GM23338 (cell line): ENCODE measurements around the gene SSTR4. TPM values are rescaled to one million over a fixed set of nuclear protein-coding genes. Genes with fewer than 3 reads are reported as not detected.

ENCODE experiments used
- ATAC-seq: fragments of 200-7000 bp; cut with Tn5 transposase; 3 replicates; pipeline ENCODE4 v1.9.1; 2020
- DNase-seq: peaks from one replicate; pipeline ENCODE4 v3.0.0-alpha.2; 2015; ENCODE audit warnings: low spot score
- H2AFZ ChIP-seq: fragments of 200-600 bp; sonication (generic); 2 replicates; pipeline ENCODE4 v1.8.0; 2016; ENCODE audit warnings: antibody characterized with exemption, mild to moderate bottlenecking, moderate library complexity
- H3F3A ChIP-seq: fragments of 200-600 bp; sonication (generic); replicated peaks from 2 replicates; pipeline ENCODE4 v1.8.0; 2017; ENCODE audit warnings: antibody characterized with exemption, mixed run types, low read depth
- H3K27ac ChIP-seq: fragments of 200-600 bp; sonication (generic); 2 replicates; pipeline ENCODE4 v1.6.1; 2016; ENCODE audit warnings: low read depth
- H3K27me3 ChIP-seq: fragments of 200-600 bp; sonication (generic); 2 replicates; pipeline ENCODE4 v1.8.0; 2016; ENCODE audit warnings: mild to moderate bottlenecking, mixed run types, moderate library complexity; ENCODE audit not compliant: insufficient read depth
- H3K36me3 ChIP-seq: fragments of 200-600 bp; sonication (generic); 2 replicates; pipeline ENCODE4 v1.8.0; 2016; ENCODE audit warnings: mild to moderate bottlenecking; ENCODE audit not compliant: insufficient read depth
- H3K4me1 ChIP-seq: fragments of 200-600 bp; sonication (generic); 2 replicates; pipeline ENCODE4 v1.8.0; 2016; ENCODE audit warnings: mild to moderate bottlenecking, moderate library complexity; ENCODE audit not compliant: insufficient read depth
- H3K4me2 ChIP-seq: fragments of 200-600 bp; sonication (generic); 2 replicates; pipeline ENCODE4 v1.7.1; 2017; ENCODE audit warnings: mixed run types
- H3K4me3 ChIP-seq: fragments of 200-600 bp; sonication (generic); 2 replicates; pipeline ENCODE4 v1.6.1; 2016; ENCODE audit warnings: mixed run types
- H3K79me2 ChIP-seq: fragments of 200-600 bp; sonication (generic); replicated peaks from 2 replicates; pipeline ENCODE4 v1.8.0; 2017; ENCODE audit warnings: mild to moderate bottlenecking; ENCODE audit not compliant: insufficient read depth
- H3K9me2 ChIP-seq: fragments of 200-600 bp; sonication (generic); 2 replicates; pipeline ENCODE4 v1.8.0; 2017; ENCODE audit not compliant: insufficient read depth
- H4K20me1 ChIP-seq: fragments of 200-600 bp; sonication (generic); replicated peaks from 2 replicates; pipeline ENCODE4 v1.8.0; 2017; ENCODE audit warnings: mild to moderate bottlenecking; ENCODE audit not compliant: insufficient read depth
- H3K27ac Mint-ChIP-seq: 2 replicates; pipeline ENCODE4 v1.8.0; 2020; ENCODE audit warnings: inconsistent platforms, mild to moderate bottlenecking, moderate library complexity, mixed read lengths
- H3K27me3 Mint-ChIP-seq: 3 replicates; pipeline ENCODE4 v1.8.0; 2022; ENCODE audit warnings: low read depth, mild to moderate bottlenecking, moderate library complexity, mixed read lengths, inconsistent platforms; ENCODE audit not compliant: insufficient read depth, poor library complexity
- H3K36me3 Mint-ChIP-seq: 3 replicates; pipeline ENCODE4 v1.8.0; 2021; ENCODE audit warnings: low read depth, mild to moderate bottlenecking, inconsistent platforms, moderate library complexity, mixed read lengths
- H3K4me1 Mint-ChIP-seq: 3 replicates; pipeline ENCODE4 v1.8.0; 2020; ENCODE audit warnings: mild to moderate bottlenecking, inconsistent platforms, mixed read lengths
- H3K4me3 Mint-ChIP-seq: 3 replicates; pipeline ENCODE4 v1.8.0; 2021; ENCODE audit warnings: moderate library complexity, mild to moderate bottlenecking, inconsistent platforms, mixed read lengths
- H3K9me3 Mint-ChIP-seq: 3 replicates; pipeline ENCODE4 v1.8.0; 2020; ENCODE audit warnings: moderate library complexity, mild to moderate bottlenecking, inconsistent platforms, mixed read lengths
- CREB1 ChIP-seq: fragments of 250-450 bp; sonication (Bioruptor Pico); IDR thresholded peaks from 2 replicates; pipeline ENCODE4 v1.5.0; 2020; ENCODE audit warnings: low read depth, mild to moderate bottlenecking, moderate library complexity
- EZH2 ChIP-seq: fragments of 200-600 bp; sonication (generic); IDR thresholded peaks from one replicate; pipeline ENCODE4 v1.8.0; 2017; ENCODE audit warnings: antibody characterized with exemption, mild to moderate bottlenecking, low read depth; ENCODE audit not compliant: unreplicated experiment
- EZH2phosphoT487 ChIP-seq: fragments of 200-600 bp; sonication (generic); IDR thresholded peaks from one replicate; pipeline ENCODE4 v1.8.1; 2018; ENCODE audit warnings: antibody characterized with exemption; ENCODE audit not compliant: unreplicated experiment
- JUNB ChIP-seq: IDR thresholded peaks from one replicate; pipeline ENCODE4 v1.6.1; 2016; ENCODE audit warnings: antibody characterized with exemption; ENCODE audit not compliant: unreplicated experiment
- NANOG ChIP-seq: IDR thresholded peaks from 2 replicates; pipeline ENCODE4 v1.6.1; 2016; ENCODE audit warnings: antibody characterized with exemption, borderline replicate concordance
- POLR2AphosphoS5 ChIP-seq: IDR thresholded peaks from 2 replicates; pipeline ENCODE4 v1.6.1; 2016; ENCODE audit warnings: antibody characterized with exemption, low read depth
- STAT1 ChIP-seq: IDR thresholded peaks from one replicate; pipeline ENCODE4 v1.6.1; 2016; ENCODE audit warnings: antibody characterized with exemption; ENCODE audit not compliant: unreplicated experiment
- ZNF114 ChIP-seq: fragments of 250-450 bp; sonication (Bioruptor Pico); IDR thresholded peaks from 2 replicates; pipeline ENCODE4 v1.5.0; 2020; ENCODE audit warnings: mild to moderate bottlenecking, moderate library complexity
- ZNF331 ChIP-seq: fragments of 250-450 bp; sonication (Bioruptor Pico); IDR thresholded peaks from 2 replicates; pipeline ENCODE4 v1.5.0; 2020; ENCODE audit warnings: low read depth, mild to moderate bottlenecking, moderate library complexity
- polyA plus RNA-seq: library from polyadenylated mRNA; unstranded; fragments of >200 nt; fragmentation: Nextera tagmentation; extraction: Ambion mirVana; gene quantifications from 2 replicates; pipeline ENCODE4 v1.2.1, GENCODE V29; 2016
- total RNA-seq: library from RNA; depleted of rRNA; stranded (reverse); fragments of >200 nt; shearing (Covaris generic); gene quantifications from 2 replicates; pipeline ENCODE4 v1.2.3, GENCODE V29; 2014
- TF ChIP-seq, protein P1 (sequence below): fragments of 250-450 bp; sonication (Bioruptor Pico); IDR thresholded peaks from 2 replicates; pipeline ENCODE4 v1.5.0; 2020; ENCODE audit warnings: mild to moderate bottlenecking, moderate library complexity
- TF ChIP-seq, protein P2 (sequence below): IDR thresholded peaks from one replicate; pipeline ENCODE4 v1.6.1; 2018; ENCODE audit warnings: antibody characterized with exemption; ENCODE audit not compliant: unreplicated experiment
- TF ChIP-seq, protein P3 (sequence below): IDR thresholded peaks from 2 replicates; pipeline ENCODE4 v1.6.1; 2016; ENCODE audit warnings: antibody characterized with exemption
- TF ChIP-seq, protein P4 (sequence below), 2 experiments: fragments of 200-600 bp in 1 of 2; sonication (generic) in 1 of 2; conservative IDR thresholded peaks; 2 replicates each; pipeline versions ENCODE4 v1.5.1 to v1.6.1; 2016 to 2017; ENCODE audit warnings: antibody characterized with exemption in 2 of 2, low read depth in 2 of 2, mild to moderate bottlenecking in 2 of 2, moderate library complexity in 1 of 2

SSTR4 gene
- total and polyA plus RNA-seq, 2 experiments from 2014 or later: not detected

GRCh38 chr20:23087587-23088251 lies 52.6 kb downstream of the SSTR4 start:
- TF ChIP-seq JUNB (no peak), NANOG (no peak), STAT1 (no peak), ZNF114 (no peak), ZNF331 (CRISPR knock-in tag) (no peak), CREB1 (CRISPR knock-in tag) (no peak), POLR2AphosphoS5 (no peak), EZH2phosphoT487 (no peak), EZH2 (no peak)
- TF ChIP-seq, protein P1, sequence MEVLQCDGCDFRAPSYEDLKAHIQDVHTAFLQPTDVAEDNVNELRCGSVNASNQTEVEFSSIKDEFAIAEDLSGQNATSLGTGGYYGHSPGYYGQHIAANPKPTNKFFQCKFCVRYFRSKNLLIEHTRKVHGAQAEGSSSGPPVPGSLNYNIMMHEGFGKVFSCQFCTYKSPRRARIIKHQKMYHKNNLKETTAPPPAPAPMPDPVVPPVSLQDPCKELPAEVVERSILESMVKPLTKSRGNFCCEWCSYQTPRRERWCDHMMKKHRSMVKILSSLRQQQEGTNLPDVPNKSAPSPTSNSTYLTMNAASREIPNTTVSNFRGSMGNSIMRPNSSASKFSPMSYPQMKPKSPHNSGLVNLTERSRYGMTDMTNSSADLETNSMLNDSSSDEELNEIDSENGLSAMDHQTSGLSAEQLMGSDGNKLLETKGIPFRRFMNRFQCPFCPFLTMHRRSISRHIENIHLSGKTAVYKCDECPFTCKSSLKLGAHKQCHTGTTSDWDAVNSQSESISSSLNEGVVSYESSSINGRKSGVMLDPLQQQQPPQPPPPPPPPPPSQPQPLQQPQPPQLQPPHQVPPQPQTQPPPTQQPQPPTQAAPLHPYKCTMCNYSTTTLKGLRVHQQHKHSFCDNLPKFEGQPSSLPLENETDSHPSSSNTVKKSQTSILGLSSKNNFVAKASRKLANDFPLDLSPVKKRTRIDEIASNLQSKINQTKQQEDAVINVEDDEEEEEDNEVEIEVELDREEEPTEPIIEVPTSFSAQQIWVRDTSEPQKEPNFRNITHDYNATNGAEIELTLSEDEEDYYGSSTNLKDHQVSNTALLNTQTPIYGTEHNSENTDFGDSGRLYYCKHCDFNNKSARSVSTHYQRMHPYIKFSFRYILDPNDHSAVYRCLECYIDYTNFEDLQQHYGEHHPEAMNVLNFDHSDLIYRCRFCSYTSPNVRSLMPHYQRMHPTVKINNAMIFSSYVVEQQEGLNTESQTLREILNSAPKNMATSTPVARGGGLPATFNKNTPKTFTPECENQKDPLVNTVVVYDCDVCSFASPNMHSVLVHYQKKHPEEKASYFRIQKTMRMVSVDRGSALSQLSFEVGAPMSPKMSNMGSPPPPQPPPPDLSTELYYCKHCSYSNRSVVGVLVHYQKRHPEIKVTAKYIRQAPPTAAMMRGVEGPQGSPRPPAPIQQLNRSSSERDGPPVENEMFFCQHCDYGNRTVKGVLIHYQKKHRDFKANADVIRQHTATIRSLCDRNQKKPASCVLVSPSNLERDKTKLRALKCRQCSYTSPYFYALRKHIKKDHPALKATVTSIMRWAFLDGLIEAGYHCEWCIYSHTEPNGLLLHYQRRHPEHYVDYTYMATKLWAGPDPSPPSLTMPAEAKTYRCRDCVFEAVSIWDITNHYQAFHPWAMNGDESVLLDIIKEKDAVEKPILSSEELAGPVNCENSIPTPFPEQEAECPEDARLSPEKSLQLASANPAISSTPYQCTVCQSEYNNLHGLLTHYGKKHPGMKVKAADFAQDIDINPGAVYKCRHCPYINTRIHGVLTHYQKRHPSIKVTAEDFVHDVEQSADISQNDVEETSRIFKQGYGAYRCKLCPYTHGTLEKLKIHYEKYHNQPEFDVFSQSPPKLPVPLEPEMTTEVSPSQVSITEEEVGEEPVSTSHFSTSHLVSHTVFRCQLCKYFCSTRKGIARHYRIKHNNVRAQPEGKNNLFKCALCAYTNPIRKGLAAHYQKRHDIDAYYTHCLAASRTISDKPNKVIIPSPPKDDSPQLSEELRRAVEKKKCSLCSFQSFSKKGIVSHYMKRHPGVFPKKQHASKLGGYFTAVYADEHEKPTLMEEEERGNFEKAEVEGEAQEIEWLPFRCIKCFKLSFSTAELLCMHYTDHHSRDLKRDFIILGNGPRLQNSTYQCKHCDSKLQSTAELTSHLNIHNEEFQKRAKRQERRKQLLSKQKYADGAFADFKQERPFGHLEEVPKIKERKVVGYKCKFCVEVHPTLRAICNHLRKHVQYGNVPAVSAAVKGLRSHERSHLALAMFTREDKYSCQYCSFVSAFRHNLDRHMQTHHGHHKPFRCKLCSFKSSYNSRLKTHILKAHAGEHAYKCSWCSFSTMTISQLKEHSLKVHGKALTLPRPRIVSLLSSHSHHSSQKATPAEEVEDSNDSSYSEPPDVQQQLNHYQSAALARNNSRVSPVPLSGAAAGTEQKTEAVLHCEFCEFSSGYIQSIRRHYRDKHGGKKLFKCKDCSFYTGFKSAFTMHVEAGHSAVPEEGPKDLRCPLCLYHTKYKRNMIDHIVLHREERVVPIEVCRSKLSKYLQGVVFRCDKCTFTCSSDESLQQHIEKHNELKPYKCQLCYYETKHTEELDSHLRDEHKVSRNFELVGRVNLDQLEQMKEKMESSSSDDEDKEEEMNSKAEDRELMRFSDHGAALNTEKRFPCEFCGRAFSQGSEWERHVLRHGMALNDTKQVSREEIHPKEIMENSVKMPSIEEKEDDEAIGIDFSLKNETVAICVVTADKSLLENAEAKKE (CRISPR knock-in tag): no peak
- TF ChIP-seq, protein P2, sequence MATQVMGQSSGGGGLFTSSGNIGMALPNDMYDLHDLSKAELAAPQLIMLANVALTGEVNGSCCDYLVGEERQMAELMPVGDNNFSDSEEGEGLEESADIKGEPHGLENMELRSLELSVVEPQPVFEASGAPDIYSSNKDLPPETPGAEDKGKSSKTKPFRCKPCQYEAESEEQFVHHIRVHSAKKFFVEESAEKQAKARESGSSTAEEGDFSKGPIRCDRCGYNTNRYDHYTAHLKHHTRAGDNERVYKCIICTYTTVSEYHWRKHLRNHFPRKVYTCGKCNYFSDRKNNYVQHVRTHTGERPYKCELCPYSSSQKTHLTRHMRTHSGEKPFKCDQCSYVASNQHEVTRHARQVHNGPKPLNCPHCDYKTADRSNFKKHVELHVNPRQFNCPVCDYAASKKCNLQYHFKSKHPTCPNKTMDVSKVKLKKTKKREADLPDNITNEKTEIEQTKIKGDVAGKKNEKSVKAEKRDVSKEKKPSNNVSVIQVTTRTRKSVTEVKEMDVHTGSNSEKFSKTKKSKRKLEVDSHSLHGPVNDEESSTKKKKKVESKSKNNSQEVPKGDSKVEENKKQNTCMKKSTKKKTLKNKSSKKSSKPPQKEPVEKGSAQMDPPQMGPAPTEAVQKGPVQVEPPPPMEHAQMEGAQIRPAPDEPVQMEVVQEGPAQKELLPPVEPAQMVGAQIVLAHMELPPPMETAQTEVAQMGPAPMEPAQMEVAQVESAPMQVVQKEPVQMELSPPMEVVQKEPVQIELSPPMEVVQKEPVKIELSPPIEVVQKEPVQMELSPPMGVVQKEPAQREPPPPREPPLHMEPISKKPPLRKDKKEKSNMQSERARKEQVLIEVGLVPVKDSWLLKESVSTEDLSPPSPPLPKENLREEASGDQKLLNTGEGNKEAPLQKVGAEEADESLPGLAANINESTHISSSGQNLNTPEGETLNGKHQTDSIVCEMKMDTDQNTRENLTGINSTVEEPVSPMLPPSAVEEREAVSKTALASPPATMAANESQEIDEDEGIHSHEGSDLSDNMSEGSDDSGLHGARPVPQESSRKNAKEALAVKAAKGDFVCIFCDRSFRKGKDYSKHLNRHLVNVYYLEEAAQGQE: no peak
- TF ChIP-seq, protein P3, sequence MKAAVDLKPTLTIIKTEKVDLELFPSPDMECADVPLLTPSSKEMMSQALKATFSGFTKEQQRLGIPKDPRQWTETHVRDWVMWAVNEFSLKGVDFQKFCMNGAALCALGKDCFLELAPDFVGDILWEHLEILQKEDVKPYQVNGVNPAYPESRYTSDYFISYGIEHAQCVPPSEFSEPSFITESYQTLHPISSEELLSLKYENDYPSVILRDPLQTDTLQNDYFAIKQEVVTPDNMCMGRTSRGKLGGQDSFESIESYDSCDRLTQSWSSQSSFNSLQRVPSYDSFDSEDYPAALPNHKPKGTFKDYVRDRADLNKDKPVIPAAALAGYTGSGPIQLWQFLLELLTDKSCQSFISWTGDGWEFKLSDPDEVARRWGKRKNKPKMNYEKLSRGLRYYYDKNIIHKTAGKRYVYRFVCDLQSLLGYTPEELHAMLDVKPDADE: no peak
- TF ChIP-seq, protein P4, sequence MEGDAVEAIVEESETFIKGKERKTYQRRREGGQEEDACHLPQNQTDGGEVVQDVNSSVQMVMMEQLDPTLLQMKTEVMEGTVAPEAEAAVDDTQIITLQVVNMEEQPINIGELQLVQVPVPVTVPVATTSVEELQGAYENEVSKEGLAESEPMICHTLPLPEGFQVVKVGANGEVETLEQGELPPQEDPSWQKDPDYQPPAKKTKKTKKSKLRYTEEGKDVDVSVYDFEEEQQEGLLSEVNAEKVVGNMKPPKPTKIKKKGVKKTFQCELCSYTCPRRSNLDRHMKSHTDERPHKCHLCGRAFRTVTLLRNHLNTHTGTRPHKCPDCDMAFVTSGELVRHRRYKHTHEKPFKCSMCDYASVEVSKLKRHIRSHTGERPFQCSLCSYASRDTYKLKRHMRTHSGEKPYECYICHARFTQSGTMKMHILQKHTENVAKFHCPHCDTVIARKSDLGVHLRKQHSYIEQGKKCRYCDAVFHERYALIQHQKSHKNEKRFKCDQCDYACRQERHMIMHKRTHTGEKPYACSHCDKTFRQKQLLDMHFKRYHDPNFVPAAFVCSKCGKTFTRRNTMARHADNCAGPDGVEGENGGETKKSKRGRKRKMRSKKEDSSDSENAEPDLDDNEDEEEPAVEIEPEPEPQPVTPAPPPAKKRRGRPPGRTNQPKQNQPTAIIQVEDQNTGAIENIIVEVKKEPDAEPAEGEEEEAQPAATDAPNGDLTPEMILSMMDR (conservative IDR thresholded peaks at IDR 0.05; ENCODE audit: low read depth in 2 of 2): no peak
- H4K20me1 ChIP-seq: no peaks in the 10 kb centered on the region
- no peak overlapping the region for H3K27ac ChIP-seq
- H3F3A ChIP-seq: no peaks in the 10 kb centered on the region
- no peak for ATAC-seq
- Mint-ChIP-seq H3K9me3 (no peaks in the 10 kb centered on the region), H3K36me3 (no peaks in the 10 kb centered on the region), H3K4me1 (peaks cover 32% of the 10 kb centered on the region), H3K27me3 (peaks cover 6% of the 10 kb centered on the region), H3K27ac (no peak overlapping the region; the same call in 1 of the 2 replicates), H3K4me3 (no peak overlapping the region)
- H3K79me2 ChIP-seq: no peaks in the 10 kb centered on the region
- H2AFZ ChIP-seq: no peak overlapping the region
- no peaks in the 10 kb centered on the region; the same call in 1 of the 2 replicates for H3K4me1 ChIP-seq
- no peak overlapping the region for H3K4me3 ChIP-seq
- no peaks in the 10 kb centered on the region for H3K27me3 ChIP-seq
- no peaks in the 10 kb centered on the region for H3K36me3 ChIP-seq
- H3K4me2 ChIP-seq: no peak overlapping the region
- no peaks in the 10 kb centered on the region for H3K9me2 ChIP-seq
- no peak for DNase-seq
